GM12891 (cell line): ENCODE results near the gene WDR45.

Experiments used
- POLR2A ChIP-seq: IDR thresholded peaks from 2 replicates; pipeline ENCODE4 v1.6.1; 2011; ENCODE audit warnings: low read depth, low read length, control low read depth
- POLR2AphosphoS5 ChIP-seq: IDR thresholded peaks from 2 replicates; pipeline ENCODE4 v1.6.1; 2011; ENCODE audit warnings: low read depth, low read length, control low read depth
- SPI1 ChIP-seq: IDR thresholded peaks from 2 replicates; pipeline ENCODE4 v1.6.1; 2011; ENCODE audit warnings: low read depth, low read length, control low read depth
- TAF1 ChIP-seq: IDR thresholded peaks from 2 replicates; pipeline ENCODE4 v1.6.1; 2011; ENCODE audit warnings: low read depth, low read length, control low read depth

DNA sequence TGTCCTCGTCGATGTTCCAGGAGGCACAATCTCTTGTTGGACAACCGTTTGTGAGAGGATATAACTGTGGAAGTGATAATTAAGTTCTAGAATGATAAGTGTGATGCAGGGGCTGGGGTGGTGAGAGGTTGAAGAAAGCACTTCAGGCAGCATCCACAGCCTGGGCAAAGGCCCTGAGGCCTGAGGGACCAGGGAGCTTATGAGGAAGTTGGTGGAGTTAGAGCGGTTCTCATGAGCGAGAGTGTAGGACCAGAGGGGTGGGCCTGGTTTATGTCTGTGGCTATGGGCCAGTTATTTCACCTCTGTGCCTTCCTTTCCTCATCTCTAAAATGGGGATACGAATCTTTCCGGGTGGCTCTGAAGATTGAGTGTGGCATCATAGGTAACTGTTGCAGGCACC is 18.2 kb downstream of the WDR45 start:
- no peak for TF ChIP-seq POLR2A
- no peak for TF ChIP-seq TAF1
- no peak for TF ChIP-seq SPI1
- no peak for TF ChIP-seq POLR2AphosphoS5
